ENCODE data around the gene PNMA6F.
"Not testable (repeated sequence)": the region's sequence is repeated elsewhere in the genome, so short reads cannot be mapped to it uniquely, and the experiment has no call there.

Gene PNMA6F

GRCh38 chrX:153303276-153304262, 18.0 kb downstream of the PNMA6F start:
- H3K4me3 ChIP-seq (replicated peaks; ENCODE audit: low read depth, low read length): no peak overlapping the region
- TF ChIP-seq, protein P1, sequence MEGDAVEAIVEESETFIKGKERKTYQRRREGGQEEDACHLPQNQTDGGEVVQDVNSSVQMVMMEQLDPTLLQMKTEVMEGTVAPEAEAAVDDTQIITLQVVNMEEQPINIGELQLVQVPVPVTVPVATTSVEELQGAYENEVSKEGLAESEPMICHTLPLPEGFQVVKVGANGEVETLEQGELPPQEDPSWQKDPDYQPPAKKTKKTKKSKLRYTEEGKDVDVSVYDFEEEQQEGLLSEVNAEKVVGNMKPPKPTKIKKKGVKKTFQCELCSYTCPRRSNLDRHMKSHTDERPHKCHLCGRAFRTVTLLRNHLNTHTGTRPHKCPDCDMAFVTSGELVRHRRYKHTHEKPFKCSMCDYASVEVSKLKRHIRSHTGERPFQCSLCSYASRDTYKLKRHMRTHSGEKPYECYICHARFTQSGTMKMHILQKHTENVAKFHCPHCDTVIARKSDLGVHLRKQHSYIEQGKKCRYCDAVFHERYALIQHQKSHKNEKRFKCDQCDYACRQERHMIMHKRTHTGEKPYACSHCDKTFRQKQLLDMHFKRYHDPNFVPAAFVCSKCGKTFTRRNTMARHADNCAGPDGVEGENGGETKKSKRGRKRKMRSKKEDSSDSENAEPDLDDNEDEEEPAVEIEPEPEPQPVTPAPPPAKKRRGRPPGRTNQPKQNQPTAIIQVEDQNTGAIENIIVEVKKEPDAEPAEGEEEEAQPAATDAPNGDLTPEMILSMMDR (IDR thresholded peaks at IDR 0.05; ENCODE audit: low read depth, low read length, missing control alignments): no peak
- DNase-seq (ENCODE audit: extremely low read depth, low read depth): no peak

- no peak overlapping the region for H3K4me3 ChIP-seq (replicated peaks; ENCODE audit: low read depth, low read length)
- DNase-seq (ENCODE audit: extremely low read depth, low read depth): no peak
- TF ChIP-seq, protein P1 (IDR thresholded peaks at IDR 0.05; ENCODE audit: low read depth, low read length, missing control alignments): no peak
Observed at GRCh38 chrX:153302796-153303195, 18.8 kb downstream of the PNMA6F start.

- TF ChIP-seq, protein P1 (IDR thresholded peaks at IDR 0.05; ENCODE audit: low read depth, low read length, missing control alignments): no peak
- no peak for DNase-seq (ENCODE audit: extremely low read depth, low read depth)
- no peak overlapping the region for H3K4me3 ChIP-seq (replicated peaks; ENCODE audit: low read depth, low read length)
Observed at GRCh38 chrX:153301746-153302145, 19.8 kb downstream of the PNMA6F start.

GRCh38 chrX:153299855-153300254, 21.7 kb downstream of the PNMA6F start:
- DNase-seq (ENCODE audit: extremely low read depth, low read depth): no peak
- TF ChIP-seq, protein P1 (IDR thresholded peaks at IDR 0.05; ENCODE audit: low read depth, low read length, missing control alignments): no peak
- no peak overlapping the region for H3K4me3 ChIP-seq (replicated peaks; ENCODE audit: low read depth, low read length)

- no peak for DNase-seq (ENCODE audit: extremely low read depth, low read depth)
- TF ChIP-seq, protein P1 (IDR thresholded peaks at IDR 0.05; ENCODE audit: low read depth, low read length, missing control alignments): no peak
- no peak overlapping the region for H3K4me3 ChIP-seq (replicated peaks; ENCODE audit: low read depth, low read length)
Observed at GRCh38 chrX:153297376-153297775, 24.2 kb downstream of the PNMA6F start.

GRCh38 chrX:153293485-153294071, 28.0 kb downstream of the PNMA6F start:
- DNase-seq (ENCODE audit: extremely low read depth, low read depth); H3K4me3 ChIP-seq (replicated peaks; ENCODE audit: low read depth, low read length): not testable (repeated sequence)

- H3K4me3 ChIP-seq (replicated peaks; ENCODE audit: low read depth, low read length); DNase-seq (ENCODE audit: extremely low read depth, low read depth): not testable (repeated sequence)
Observed at GRCh38 chrX:153288807-153289206, 32.8 kb downstream of the PNMA6F start.

DNA sequence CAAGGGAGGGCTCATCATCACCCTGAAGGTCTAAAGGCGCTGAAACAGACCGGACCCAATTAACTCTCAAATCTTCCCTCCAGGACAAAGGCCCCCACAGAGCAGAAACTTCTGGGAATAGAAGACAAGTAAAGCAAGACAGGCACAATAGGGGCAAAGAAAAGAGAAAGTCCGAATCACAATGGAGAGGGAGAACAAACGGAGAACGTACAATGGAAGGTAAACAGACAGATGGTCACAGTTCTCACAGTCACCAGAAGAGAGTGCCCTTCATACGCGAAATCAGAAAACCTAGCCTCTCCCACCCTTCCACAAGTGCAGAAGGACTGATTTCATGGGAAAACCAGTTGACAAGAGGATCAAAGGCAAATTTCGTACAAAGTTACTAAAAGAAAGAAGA, 35.9 kb downstream of the PNMA6F start:
- DNase-seq (ENCODE audit: extremely low read depth, low read depth); H3K4me3 ChIP-seq (replicated peaks; ENCODE audit: low read depth, low read length): not testable (repeated sequence)

GRCh38 chrX:153283982-153284381, 37.6 kb downstream of the PNMA6F start:
- DNase-seq (ENCODE audit: extremely low read depth, low read depth); H3K4me3 ChIP-seq (replicated peaks; ENCODE audit: low read depth, low read length): not testable (repeated sequence)

GRCh38 chrX:153281784-153282183, 39.8 kb downstream of the PNMA6F start:
- not testable (repeated sequence) for DNase-seq (ENCODE audit: extremely low read depth, low read depth)

GRCh38 chrX:153279304-153279703, 42.3 kb downstream of the PNMA6F start:
- DNase-seq (ENCODE audit: extremely low read depth, low read depth): not testable (repeated sequence)

More at GRCh38 chrX:153281784-153282183, 39.8 kb downstream of the PNMA6F start:
- not testable (repeated sequence) for H3K4me3 ChIP-seq (replicated peaks; ENCODE audit: low read depth, low read length)

DNA sequence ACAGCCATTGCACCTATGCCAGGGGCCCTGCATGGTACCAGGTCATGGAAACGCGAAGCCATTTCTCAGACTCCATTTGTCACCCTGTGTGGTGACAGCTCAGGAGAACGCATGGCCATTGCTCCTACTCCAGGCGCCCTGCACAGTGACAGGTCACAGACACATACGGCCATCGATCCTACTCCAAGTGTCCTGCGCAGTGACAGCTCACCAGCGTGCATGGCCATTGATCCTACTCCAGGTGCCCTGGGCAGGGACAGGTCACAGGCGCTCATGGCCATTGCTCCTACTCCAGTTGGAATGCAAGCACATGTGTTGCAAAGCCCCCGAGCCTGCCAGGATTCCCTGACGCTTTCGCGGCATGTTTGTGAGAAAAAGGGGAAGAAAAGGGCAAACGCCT, 45.5 kb downstream of the PNMA6F start:
- not testable (repeated sequence) for DNase-seq (ENCODE audit: extremely low read depth, low read depth); H3K4me3 ChIP-seq (replicated peaks; ENCODE audit: low read depth, low read length)

More at GRCh38 chrX:153279304-153279703, 42.3 kb downstream of the PNMA6F start:
- H3K4me3 ChIP-seq (replicated peaks; ENCODE audit: low read depth, low read length): not testable (repeated sequence)
